IPS-NIHi7 (cell line): ENCODE measurements around the gene PATL1.
"Not testable (repeated sequence)": the region's sequence is repeated elsewhere in the genome, so short reads cannot be mapped to it uniquely, and the experiment has no call there.

ENCODE experiments used
- DNase-seq: peaks from one replicate; pipeline ENCODE4 v3.0.0; 2012; ENCODE audit warnings: mixed read lengths; ENCODE audit errors: extremely low spot score

The PATL1 gene

GRCh38 chr11:59676205-59676604 is 7.4 kb upstream of the PATL1 start:
- no peak for DNase-seq

DNA sequence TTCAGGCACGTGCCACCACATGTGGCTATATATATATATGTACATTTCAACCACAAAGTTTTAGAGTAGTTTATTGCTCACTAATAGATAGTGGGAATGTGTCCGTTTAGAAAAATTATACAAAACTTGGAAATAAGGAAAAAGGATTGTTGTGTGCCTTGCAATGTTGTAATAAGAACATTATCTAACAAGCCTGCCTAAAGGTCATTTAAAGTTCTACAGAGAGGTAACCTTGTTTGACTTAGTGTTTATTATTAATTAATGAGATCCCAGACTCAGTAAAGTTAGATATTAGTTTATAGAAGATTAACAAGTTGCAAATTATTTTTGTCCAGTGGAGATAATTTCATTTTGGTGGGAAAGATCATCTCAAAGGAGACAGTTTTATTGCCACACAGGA is 5.5 kb upstream of the PATL1 start:
- DNase-seq = no peak

DNA sequence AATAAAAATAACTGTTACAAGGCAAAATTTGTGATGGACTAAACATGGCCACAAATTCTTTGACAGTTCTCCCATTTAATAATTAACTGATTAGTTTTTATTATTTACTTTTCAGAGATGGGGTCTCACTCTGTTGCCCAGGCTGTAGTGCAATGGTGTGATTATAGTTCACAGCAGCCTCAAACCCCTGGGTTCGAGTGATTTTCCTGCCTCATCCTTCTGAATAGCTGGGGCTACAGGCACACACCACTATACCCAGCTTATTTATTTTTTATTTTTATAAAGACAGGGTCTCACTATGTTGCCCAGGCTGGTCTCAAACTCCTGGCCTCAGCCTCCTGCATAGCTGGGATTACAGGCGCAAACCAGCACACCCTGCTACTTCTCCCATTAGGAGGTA is 4.5 kb upstream of the PATL1 start:
- DNase-seq = no peak

- DNase-seq = no peak
Measured at GRCh38 chr11:59671471-59671870, 2.6 kb upstream of the PATL1 start.

DNA sequence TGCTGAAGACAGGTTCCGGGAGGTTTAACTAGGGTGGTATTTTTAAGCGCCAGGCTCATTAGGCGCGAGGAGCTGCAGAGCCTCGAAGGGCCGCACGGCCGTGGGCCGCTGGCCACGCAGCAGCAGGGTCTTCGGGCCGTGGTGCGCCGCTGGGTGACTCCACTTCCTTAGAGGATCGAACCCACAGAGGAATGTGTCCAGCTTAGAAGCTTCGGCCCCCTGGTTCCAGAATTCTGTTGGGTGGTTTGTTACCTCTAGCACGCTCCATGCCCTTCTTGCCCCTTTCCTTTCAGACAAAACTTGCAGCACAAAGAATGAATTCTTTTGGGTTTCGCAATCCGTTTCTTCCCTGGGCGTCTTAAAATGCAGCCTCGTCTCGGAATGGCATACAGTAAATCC is 773 bp upstream of the PATL1 start:
- DNase-seq = peak; percentile 51

GRCh38 chr11:59668188-59668949 is 468 bp downstream of the PATL1 start:
- DNase-seq = peak; percentile 79

- DNase-seq = peak; percentile 9
Measured at GRCh38 chr11:59667812-59668187, 1.0 kb downstream of the PATL1 start.

DNA sequence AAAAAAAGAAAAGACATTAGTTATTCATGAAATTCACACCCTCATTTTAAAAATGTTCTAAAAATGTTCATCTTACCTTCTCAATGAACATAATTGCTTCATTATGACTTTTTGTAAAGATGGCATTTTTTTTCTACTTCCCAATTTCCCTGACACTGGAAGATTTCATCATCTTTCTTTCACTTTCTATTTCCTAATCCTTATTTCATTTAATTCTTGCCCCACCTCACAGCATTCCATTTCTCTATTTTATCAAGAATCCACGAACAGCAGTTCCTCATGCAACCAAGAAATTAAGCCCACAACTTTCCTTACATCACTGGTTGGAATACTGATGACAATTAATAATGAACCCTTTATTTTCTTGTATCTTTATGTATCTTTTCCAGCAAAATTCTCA is 1.9 kb downstream of the PATL1 start:
- DNase-seq = no peak

DNA sequence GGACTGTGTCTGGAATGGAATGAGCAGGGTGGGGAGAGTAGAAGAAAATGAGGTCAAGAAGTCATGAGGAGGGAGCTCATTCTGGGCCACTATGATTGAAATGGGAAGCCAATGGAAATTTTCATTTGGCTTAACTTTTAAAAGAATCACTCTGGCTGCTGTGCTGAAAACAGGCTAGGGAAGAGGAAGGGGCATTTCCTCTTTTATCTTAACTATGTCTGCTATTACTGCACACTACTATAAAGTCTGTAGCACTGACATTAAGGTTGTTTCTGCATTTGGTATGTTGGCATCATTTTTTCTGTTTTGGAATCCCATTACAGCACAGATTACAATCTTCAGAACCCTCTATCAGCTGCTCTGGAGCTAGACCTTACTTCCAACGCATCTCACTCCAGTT is 8.2 kb downstream of the PATL1 start:
- no peak for DNase-seq

DNA sequence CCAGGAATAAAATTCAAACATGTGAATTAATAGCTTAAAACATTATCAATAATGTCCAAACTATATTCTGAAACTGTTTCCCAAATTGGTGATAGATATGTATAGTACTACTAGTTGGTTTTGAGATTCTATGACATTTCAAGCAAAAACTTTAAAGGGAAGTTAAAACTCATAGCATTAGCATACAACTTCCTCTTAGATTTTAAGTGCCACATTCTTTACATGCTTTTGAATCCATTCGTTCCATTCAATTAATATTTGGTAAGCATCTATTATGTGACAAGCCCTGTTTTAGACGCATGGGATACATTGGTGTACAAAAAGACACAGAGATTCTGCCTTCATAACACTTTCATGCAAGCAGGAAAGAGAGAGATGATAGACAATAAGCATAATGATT is 8.9 kb downstream of the PATL1 start:
- no peak for DNase-seq

DNA sequence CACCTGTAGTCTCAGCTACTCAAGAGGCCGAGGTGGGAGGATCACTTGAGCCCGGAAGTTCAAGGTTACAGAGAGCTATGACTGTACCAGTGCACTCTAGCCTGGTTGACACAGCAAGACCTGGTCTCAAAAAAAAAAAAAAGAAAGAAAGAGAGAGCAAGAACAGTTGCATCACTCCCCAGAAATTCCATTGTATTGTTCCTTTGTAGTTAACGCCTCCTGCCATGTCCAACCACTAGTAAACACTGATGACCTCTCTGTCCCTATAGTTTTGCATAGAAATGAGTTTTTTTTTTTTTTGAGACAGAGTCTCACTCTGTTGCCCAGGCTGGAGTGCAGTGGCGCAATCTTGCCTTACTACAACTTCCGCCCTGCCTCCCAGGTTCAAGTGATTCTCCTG is 10.8 kb downstream of the PATL1 start:
- no peak for DNase-seq

DNA sequence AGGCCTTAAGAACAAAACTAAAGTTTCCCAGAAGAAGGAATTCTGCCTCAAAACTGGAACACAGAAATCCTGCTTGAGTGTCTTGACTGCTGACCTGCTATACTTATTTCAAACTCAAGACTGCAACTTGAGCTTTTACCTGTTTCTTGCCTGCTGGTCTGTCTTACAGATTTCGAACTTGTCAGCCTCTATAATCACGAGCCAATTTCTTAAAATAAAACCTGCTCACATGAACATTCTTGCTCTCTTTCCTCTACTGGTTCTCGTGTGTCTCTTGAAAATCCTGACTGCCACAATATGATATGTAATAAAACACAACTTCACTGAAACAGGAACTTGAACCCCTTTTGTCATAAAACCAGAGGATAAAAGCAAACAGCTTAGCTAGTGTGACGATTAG is 13.9 kb downstream of the PATL1 start:
- DNase-seq = no peak

DNA sequence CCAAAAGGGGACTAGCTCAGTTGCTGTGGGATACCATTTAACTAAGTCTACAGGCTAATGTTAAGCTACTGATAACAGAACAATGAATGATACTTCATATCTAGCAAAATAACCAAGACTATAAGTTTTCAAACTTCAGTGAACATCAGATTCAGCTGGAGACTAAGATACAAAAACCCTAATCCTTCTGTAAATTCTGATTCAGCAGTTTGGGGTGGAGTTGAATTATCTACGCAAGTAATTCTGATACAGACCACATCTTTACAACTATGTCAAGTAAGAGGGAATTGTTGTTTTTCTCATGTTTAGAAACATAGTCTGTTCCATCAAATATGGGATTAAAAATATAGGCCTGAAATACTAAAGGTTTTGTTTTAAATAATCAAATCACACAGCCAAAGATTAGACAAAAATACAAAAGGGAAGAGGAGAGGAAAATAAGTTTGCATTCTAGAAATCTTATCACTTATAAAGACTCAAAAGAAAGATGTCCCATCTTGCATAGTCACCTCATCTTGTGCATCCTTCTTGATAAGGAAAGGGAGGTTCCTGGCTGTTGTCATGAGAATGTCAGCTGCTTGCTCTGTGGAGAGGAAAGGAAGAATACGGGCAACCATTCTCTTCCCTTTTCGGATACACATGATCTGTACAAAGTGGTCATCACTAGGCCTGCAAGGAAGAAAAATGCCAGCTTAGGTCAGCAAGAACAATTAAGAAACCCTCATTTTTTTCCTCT is 21.4 kb downstream of the PATL1 start:
- no peak for DNase-seq

GRCh38 chr11:59644528-59644927 is 24.3 kb downstream of the PATL1 start:
- no peak for DNase-seq

DNA sequence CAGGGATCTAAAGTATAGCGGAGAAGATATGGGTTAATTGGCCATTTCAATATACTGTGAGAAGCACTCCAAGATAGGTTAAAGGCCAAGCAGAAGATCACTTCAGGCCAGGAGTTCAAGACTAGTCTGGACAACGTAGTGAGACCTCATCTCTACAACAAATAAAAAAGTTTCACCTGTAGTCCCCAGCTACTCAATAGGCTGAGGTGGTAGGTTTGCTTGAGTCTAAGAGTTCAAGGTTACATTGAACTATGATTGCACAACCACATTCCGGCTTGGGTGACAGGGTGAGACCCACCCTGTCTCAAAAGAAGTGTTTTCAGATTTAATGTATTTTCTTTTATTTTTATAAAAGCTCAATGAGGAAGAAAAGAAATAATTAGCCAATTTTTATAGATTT is 25.4 kb downstream of the PATL1 start:
- DNase-seq = no peak

DNA sequence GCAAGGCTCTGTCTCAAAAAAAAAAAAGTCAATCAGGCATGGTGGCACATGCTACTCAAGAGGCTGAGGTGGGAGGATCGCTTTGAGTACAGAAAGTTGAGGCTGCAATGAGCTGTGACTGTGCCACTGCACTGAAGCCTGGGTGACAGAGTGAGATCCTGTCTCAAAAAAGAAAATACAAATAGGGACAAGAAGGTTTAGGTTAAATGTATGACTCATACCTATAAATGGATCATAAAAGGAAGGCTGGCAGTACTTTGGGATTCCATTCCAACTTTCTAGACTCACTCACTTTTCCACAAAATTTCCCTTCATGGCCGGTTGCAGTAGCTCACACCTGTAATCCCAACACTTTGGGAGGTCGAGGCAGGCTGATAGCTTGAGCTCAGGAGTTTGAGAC is 27.7 kb downstream of the PATL1 start:
- DNase-seq = no peak

GRCh38 chr11:59630493-59630892 is 38.3 kb downstream of the PATL1 start:
- no peak for DNase-seq

DNA sequence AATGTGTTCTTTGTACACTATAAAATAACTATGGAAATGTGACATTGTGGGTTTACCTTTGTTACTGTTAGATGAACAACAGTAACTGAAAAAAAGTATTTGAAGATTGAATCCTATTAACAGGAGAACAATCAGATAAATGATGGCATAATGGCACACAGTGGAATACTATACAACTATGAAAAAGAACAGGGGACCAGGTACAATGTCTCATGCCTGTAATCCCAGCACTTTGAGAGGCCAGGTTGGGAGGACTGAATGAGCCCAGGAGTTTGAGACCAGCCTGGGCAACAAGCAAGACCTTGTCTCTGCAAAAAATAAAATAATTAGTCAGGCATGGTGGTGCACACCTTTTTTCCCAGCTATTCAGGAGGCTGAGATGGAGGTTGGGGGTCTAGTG is 38.8 kb downstream of the PATL1 start:
- DNase-seq = no peak

- not testable (repeated sequence) for DNase-seq
Measured at GRCh38 chr11:59626969-59627368, 41.9 kb downstream of the PATL1 start.

GRCh38 chr11:59625703-59626102 is 43.1 kb downstream of the PATL1 start:
- no peak for DNase-seq

DNA sequence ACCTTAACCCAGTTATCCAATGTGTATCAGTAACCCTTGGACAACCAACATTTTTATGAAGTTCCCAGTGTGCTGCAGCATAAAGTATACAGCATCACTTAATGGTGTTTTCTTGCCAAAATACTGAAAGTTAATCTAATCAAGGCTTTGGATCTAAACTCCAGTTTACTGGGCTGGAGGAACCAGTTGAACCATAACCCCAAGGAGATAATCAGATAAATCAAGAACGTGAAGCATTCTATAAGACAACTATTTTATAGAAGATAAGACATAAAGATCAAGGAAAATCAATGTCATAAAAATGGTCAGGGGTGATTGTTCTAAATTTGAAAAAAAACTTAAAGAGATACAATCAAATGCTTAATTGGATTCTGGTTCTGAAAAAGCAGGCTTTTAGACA is 51.0 kb downstream of the PATL1 start:
- no peak for DNase-seq

DNA sequence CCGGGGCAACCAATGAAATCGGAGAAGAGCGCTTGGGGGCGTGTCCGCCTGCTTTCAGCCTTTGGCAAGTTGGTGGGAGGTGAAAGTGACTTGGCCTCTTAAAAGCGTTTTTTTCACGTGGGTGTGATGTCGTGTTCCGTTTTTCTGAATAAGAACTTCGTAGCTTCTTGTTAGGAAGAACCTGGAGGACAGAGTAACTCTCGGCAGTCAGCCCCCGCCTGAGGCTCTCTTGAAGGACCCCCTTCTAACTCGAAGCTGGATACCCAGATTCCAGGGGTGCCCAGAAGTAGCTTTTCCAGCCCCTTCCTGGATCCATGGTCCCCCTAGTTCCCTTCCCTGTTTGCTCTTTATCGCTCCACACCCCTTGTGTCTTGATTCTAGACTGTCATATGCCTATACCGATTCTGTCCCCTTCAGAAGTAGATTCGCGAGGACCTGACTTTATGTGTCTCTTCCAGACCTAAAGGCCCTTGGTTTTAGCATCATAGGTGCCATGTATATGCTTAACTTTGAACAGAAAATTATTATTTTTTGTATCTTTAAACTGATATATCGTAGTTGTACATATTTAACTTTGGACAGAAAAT is 52.3 kb downstream of the PATL1 start:
- DNase-seq = peak; percentile 11
